ENCODE data around the gene PHB1. TPM values are rescaled to one million over a fixed set of nuclear protein-coding genes. Genes with fewer than 3 reads are reported as not detected.
"Not testable (repeated sequence)": the region's sequence is repeated elsewhere in the genome, so short reads cannot be mapped to it uniquely, and the experiment has no call there.

Gene PHB1
- total RNA-seq, 4 donors from 2014 or later, result 63.8 to 92.5 (median 86.4) TPM

- no peak overlapping the region for H3K27ac ChIP-seq
- H3K9me3 ChIP-seq, result no peaks in the 10 kb centered on the region
- WGBS, result 83% methylated on average over 4 of the region's 4 CpGs
- peaks cover 9% of the 10 kb centered on the region for H3K27me3 ChIP-seq
- H3K4me3 ChIP-seq, result no peak overlapping the region
- TF ChIP-seq EP300 (IDR thresholded peaks at IDR 0.05), result no peak
- peaks cover 9% of the 10 kb centered on the region for H3K4me1 ChIP-seq
- no peaks in the 10 kb centered on the region for H3K36me3 ChIP-seq
- no peak for DNase-seq (ENCODE audit: low spot score in 2 of 2)
These were observed 18.5 kb upstream of the PHB1 start for GRCh38 chr17:49433000-49433694.

GRCh38 chr17:49431743-49432142 is 17.1 kb upstream of the PHB1 start:
- H3K9me3 ChIP-seq, result no peaks in the 10 kb centered on the region
- no peaks in the 10 kb centered on the region for H3K36me3 ChIP-seq
- H3K27ac ChIP-seq, result no peak overlapping the region
- H3K4me3 ChIP-seq, result no peak overlapping the region
- WGBS, result 94% methylated on average over 8 of the region's 8 CpGs
- TF ChIP-seq POLR2AphosphoS5 (IDR thresholded peaks at IDR 0.05) (no peak), POLR2A (IDR thresholded peaks at IDR 0.05) (no peak), CTCF (IDR thresholded peaks at IDR 0.05) (no peak)
- peaks cover 9% of the 10 kb centered on the region for H3K4me1 ChIP-seq
- peak in 1 of 2 donors; percentile 54 for DNase-seq (ENCODE audit: low spot score in 2 of 2)
- H3K27me3 ChIP-seq, result no peaks in the 10 kb centered on the region

GRCh38 chr17:49425004-49425286 is 10.3 kb upstream of the PHB1 start:
- no peaks in the 10 kb centered on the region for H3K4me1 ChIP-seq
- TF ChIP-seq EP300 (IDR thresholded peaks at IDR 0.05) (no peak), CTCF (IDR thresholded peaks at IDR 0.05) (no peak), POLR2AphosphoS5 (IDR thresholded peaks at IDR 0.05) (no peak), POLR2A (IDR thresholded peaks at IDR 0.05) (no peak)
- no peaks in the 10 kb centered on the region for H3K9me3 ChIP-seq
- DNase-seq (ENCODE audit: low spot score in 2 of 2), result no peak
- no peak overlapping the region for H3K27ac ChIP-seq
- H3K4me3 ChIP-seq, result no peak overlapping the region
- no peaks in the 10 kb centered on the region for H3K36me3 ChIP-seq
- H3K27me3 ChIP-seq, result peaks cover 3% of the 10 kb centered on the region

- H3K27me3 ChIP-seq, H3K27ac ChIP-seq, H3K4me1 ChIP-seq, H3K4me3 ChIP-seq, H3K9me3 ChIP-seq, H3K36me3 ChIP-seq: not testable (repeated sequence)
- DNase-seq (ENCODE audit: low spot score in 2 of 2), result peak in 1 of 2 donors; percentile 38
- WGBS, result 75% methylated on average over 16 of the region's 16 CpGs
These were observed 9.8 kb upstream of the PHB1 start for GRCh38 chr17:49424276-49425003.

- no peak overlapping the region for H3K27ac ChIP-seq
- 81% methylated on average over 1 of the region's 1 CpG for WGBS
- TF ChIP-seq POLR2A (IDR thresholded peaks at IDR 0.05), result no peak
- no peak for TF ChIP-seq CTCF (IDR thresholded peaks at IDR 0.05)
- no peak for TF ChIP-seq POLR2AphosphoS5 (IDR thresholded peaks at IDR 0.05)
- no peak for TF ChIP-seq EP300 (IDR thresholded peaks at IDR 0.05)
These were observed 8.0 kb upstream of the PHB1 start for GRCh38 chr17:49422714-49423113.

GRCh38 chr17:49419761-49420160 is 5.1 kb upstream of the PHB1 start:
- no CpG with 5 or more reads among the region's 23 CpGs for WGBS
- peak; percentile 44 to 49 for DNase-seq (ENCODE audit: low spot score in 2 of 2)
- not testable (repeated sequence) for H3K4me1 ChIP-seq, H3K27me3 ChIP-seq, H3K36me3 ChIP-seq, H3K9me3 ChIP-seq, H3K4me3 ChIP-seq, H3K27ac ChIP-seq

More at GRCh38 chr17:49422714-49423113, 8.0 kb upstream of the PHB1 start:
- peaks cover 3% of the 10 kb centered on the region for H3K27me3 ChIP-seq
- H3K36me3 ChIP-seq, result no peaks in the 10 kb centered on the region
- DNase-seq (ENCODE audit: low spot score in 2 of 2), result no peak
- no peaks in the 10 kb centered on the region for H3K4me1 ChIP-seq
- H3K4me3 ChIP-seq, result no peak overlapping the region
- no peaks in the 10 kb centered on the region for H3K9me3 ChIP-seq

GRCh38 chr17:49418754-49419740 is 4.4 kb upstream of the PHB1 start:
- H3K4me1 ChIP-seq, H3K9me3 ChIP-seq, H3K27me3 ChIP-seq, H3K36me3 ChIP-seq, H3K4me3 ChIP-seq, H3K27ac ChIP-seq: not testable (repeated sequence)
- WGBS, result 91% methylated on average over 19 of the region's 32 CpGs
- DNase-seq (ENCODE audit: low spot score in 2 of 2), result peak; percentile 40 to 54
